Bronchial epithelial cell (primary cell): ENCODE measurements around the gene RIPK1. TPM values are rescaled to one million over a fixed set of nuclear protein-coding genes. Genes with fewer than 3 reads are reported as not detected.
A peak's percentile ranks its signal among the peaks of the same experiment; 100 is the strongest.

Source experiments
- DNase-seq: peaks from one replicate; pipeline ENCODE4 v3.0.0-alpha.2; 2010; ENCODE audit warnings: low read depth
- FAIRE-seq: peaks from 2 replicates; lab custom pipeline; 2011; peaks lifted over from hg19 to GRCh38; lab: Jason Lieb, UNC
- H3K27me3 ChIP-seq: 2 replicates; pipeline ENCODE4 v1.5.1; 2011; ENCODE audit warnings: low read length; ENCODE audit not compliant: control insufficient read depth, insufficient read depth
- H3K36me3 ChIP-seq: 2 replicates; pipeline ENCODE4 v1.5.1; 2011; ENCODE audit warnings: low read length; ENCODE audit not compliant: control insufficient read depth, insufficient read depth
- H3K4me3 ChIP-seq: 2 replicates; pipeline ENCODE4 v1.5.1; 2011; ENCODE audit warnings: mild to moderate bottlenecking, low read depth, low read length, control low read depth
- total RNA-seq: library from RNA; depleted of rRNA; stranded (reverse); fragments of >200 nt; gene quantifications from 2 replicates; pipeline ENCODE4 v1.2.1, GENCODE V29; 2014
- TF ChIP-seq, protein P1 (sequence below): IDR thresholded peaks from 2 replicates; pipeline ENCODE4 v1.5.1; 2011; ENCODE audit warnings: mild to moderate bottlenecking, moderate library complexity, low read length, control low read depth, inconsistent platforms; ENCODE audit not compliant: insufficient read depth, severe bottlenecking

RIPK1 gene
- total RNA-seq, 1 donor from 2014 or later: 12.6 TPM

GRCh38 chr6:3063733-3064700 lies 4.3 kb upstream of the RIPK1 start:
- DNase-seq (peak; percentile 83), FAIRE-seq (no peak)
- Histone ChIP-seq H3K4me3 (peak overlapping the region; percentile 58), H3K27me3 (no peaks in the 10 kb centered on the region), H3K36me3 (no peaks in the 10 kb centered on the region)
- TF ChIP-seq, protein P1, sequence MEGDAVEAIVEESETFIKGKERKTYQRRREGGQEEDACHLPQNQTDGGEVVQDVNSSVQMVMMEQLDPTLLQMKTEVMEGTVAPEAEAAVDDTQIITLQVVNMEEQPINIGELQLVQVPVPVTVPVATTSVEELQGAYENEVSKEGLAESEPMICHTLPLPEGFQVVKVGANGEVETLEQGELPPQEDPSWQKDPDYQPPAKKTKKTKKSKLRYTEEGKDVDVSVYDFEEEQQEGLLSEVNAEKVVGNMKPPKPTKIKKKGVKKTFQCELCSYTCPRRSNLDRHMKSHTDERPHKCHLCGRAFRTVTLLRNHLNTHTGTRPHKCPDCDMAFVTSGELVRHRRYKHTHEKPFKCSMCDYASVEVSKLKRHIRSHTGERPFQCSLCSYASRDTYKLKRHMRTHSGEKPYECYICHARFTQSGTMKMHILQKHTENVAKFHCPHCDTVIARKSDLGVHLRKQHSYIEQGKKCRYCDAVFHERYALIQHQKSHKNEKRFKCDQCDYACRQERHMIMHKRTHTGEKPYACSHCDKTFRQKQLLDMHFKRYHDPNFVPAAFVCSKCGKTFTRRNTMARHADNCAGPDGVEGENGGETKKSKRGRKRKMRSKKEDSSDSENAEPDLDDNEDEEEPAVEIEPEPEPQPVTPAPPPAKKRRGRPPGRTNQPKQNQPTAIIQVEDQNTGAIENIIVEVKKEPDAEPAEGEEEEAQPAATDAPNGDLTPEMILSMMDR: peak; percentile 18

GRCh38 chr6:3071568-3071967 lies 3.3 kb downstream of the RIPK1 start:
- TF ChIP-seq, protein P1: no peak
- FAIRE-seq (no peak), DNase-seq (no peak)
- no peak overlapping the region for H3K4me3 ChIP-seq
- H3K27me3 ChIP-seq: no peaks in the 10 kb centered on the region
- H3K36me3 ChIP-seq: peaks cover 4% of the 10 kb centered on the region

- H3K36me3 ChIP-seq: peaks cover 11% of the 10 kb centered on the region
- no peaks in the 10 kb centered on the region for H3K27me3 ChIP-seq
- no peak overlapping the region for H3K4me3 ChIP-seq
- FAIRE-seq (no peak), DNase-seq (no peak)
- TF ChIP-seq, protein P1: no peak
Measured at GRCh38 chr6:3072798-3073197, 4.5 kb downstream of the RIPK1 start.

- Histone ChIP-seq H3K27me3 (no peaks in the 10 kb centered on the region), H3K4me3 (no peak overlapping the region), H3K36me3 (peaks cover 14% of the 10 kb centered on the region)
- no peak for DNase-seq
- TF ChIP-seq, protein P1: no peak
- FAIRE-seq: no peak
Measured at GRCh38 chr6:3073382-3073781, 5.1 kb downstream of the RIPK1 start.

DNA sequence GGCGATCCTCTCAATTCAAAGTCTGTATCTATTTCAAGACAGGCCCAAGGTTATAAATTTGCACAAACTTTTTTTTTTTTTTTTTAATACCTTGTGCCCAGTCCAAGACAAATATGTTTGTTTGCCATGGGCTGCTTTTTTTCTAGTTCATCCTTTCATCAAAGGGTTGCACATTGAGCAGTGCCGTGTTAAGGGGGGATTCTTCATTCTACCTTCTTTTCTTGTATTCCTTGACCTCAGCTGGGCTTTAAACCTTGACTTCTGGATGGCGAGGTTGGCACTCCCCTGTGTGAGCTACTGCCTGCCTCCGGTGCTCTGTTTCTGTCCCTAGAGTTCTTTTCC lies 7.4 kb downstream of the RIPK1 start:
- no peak overlapping the region for H3K4me3 ChIP-seq
- H3K27me3 ChIP-seq: no peaks in the 10 kb centered on the region
- no peak for DNase-seq
- peaks cover 14% of the 10 kb centered on the region for H3K36me3 ChIP-seq
- TF ChIP-seq, protein P1: no peak
- FAIRE-seq: no peak
